IMR-90 (cell line): ENCODE results near the gene TM2D3. TPM values are rescaled to one million over a fixed set of nuclear protein-coding genes. Genes with fewer than 3 reads are reported as not detected.

Source experiments
- ATAC-seq: fragments of 200-7000 bp; cut with Tn5 transposase; 2 replicates; pipeline ENCODE4 v1.9.1; 2020; ENCODE audit warnings: low read depth, mild to moderate bottlenecking, moderate library complexity
- BruUV-seq: library from RNA; stranded (reverse); fragments of 400-500 nt; replicated peaks from 2 replicates; lab custom pipeline; 2021; lab: Mats Ljungman, UMichigan
- CTCF ChIA-PET: fragments of 300-600 bp; formaldehyde crosslinking; extraction: SDS; loops from one replicate; lab custom pipeline; 2021; ENCODE audit warnings: antibody characterized with exemption; lab: Yijun Ruan, JAX
- POLR2A ChIA-PET: fragments of 300-600 bp; sonication (Branson Sonifier 250); formaldehyde crosslinking; loops from one replicate; lab custom pipeline; 2022; ENCODE audit warnings: antibody characterized with exemption; ENCODE audit not compliant: unreplicated experiment; lab: Charles Lee
- DNase-seq: peaks from one replicate; pipeline ENCODE4 v3.0.0; 2013
- H2AFZ ChIP-seq: replicated peaks from 2 replicates; pipeline ENCODE3; 2013; ENCODE audit warnings: low read length, mild to moderate bottlenecking; ENCODE audit not compliant: poor library complexity
- H2AK5ac ChIP-seq: 2 replicates; pipeline ENCODE4 v1.6.1; 2013; ENCODE audit warnings: low read depth, low read length, inconsistent platforms
- H2AK9ac ChIP-seq: replicated peaks from 2 replicates; pipeline ENCODE3; 2013; ENCODE audit warnings: mild to moderate bottlenecking, low read depth, low read length, moderate library complexity; ENCODE audit not compliant: poor library complexity
- H2BK120ac ChIP-seq: 2 replicates; pipeline ENCODE4 v1.6.1; 2013; ENCODE audit warnings: low read depth, low read length, inconsistent platforms
- H2BK15ac ChIP-seq: 3 replicates; pipeline ENCODE4 v1.6.1; 2013; ENCODE audit warnings: low read depth, low read length, inconsistent platforms
- H2BK20ac ChIP-seq: 2 replicates; pipeline ENCODE4 v1.6.1; 2013; ENCODE audit warnings: low read depth, mild to moderate bottlenecking, inconsistent platforms, low read length, moderate library complexity
- H2BK5ac ChIP-seq: 2 replicates; pipeline ENCODE4 v1.6.1; 2013; ENCODE audit warnings: mild to moderate bottlenecking, low read depth, low read length, inconsistent platforms; ENCODE audit not compliant: poor library complexity, severe bottlenecking
- H3K14ac ChIP-seq: replicated peaks from 2 replicates; pipeline ENCODE4 v1.6.1; 2013; ENCODE audit warnings: low read depth, low read length, inconsistent platforms
- H3K18ac ChIP-seq: 2 replicates; pipeline ENCODE4 v1.6.1; 2013; ENCODE audit warnings: low read depth, low read length, control low read depth
- H3K23ac ChIP-seq: 2 replicates; pipeline ENCODE4 v1.6.1; 2013; ENCODE audit warnings: low read depth, low read length, inconsistent platforms
- H3K27ac ChIP-seq: 2 replicates; pipeline ENCODE4 v1.5.1; 2013; ENCODE audit warnings: mild to moderate bottlenecking, control low read depth, low read length; ENCODE audit not compliant: insufficient read depth
- H3K27me3 ChIP-seq: 2 replicates; pipeline ENCODE4 v1.6.1; 2013; ENCODE audit warnings: low read length; ENCODE audit not compliant: control insufficient read depth, insufficient read depth
- H3K36me3 ChIP-seq: 2 replicates; pipeline ENCODE4 v1.6.1; 2013; ENCODE audit warnings: low read length, mixed read lengths; ENCODE audit not compliant: control insufficient read depth, insufficient read depth
- H3K4ac ChIP-seq: 2 replicates; pipeline ENCODE4 v1.6.1; 2013; ENCODE audit warnings: low read depth, low read length, inconsistent platforms
- H3K4me1 ChIP-seq: 2 replicates; pipeline ENCODE4 v1.6.1; 2013; ENCODE audit warnings: low read length, mixed read lengths; ENCODE audit not compliant: control insufficient read depth, insufficient read depth
- H3K4me2 ChIP-seq: 2 replicates; pipeline ENCODE4 v1.6.1; 2013; ENCODE audit warnings: low read depth, mild to moderate bottlenecking, control low read depth, low read length, moderate library complexity
- H3K4me3 ChIP-seq: 2 replicates; pipeline ENCODE4 v1.5.1; 2013; ENCODE audit warnings: low read depth, mild to moderate bottlenecking, control low read depth, low read length, moderate library complexity; ENCODE audit not compliant: insufficient read depth
- H3K56ac ChIP-seq: 2 replicates; pipeline ENCODE4 v1.6.1; 2013; ENCODE audit warnings: low read length, inconsistent platforms; ENCODE audit not compliant: insufficient read depth; ENCODE audit errors: extremely low read depth
- H3K79me1 ChIP-seq, 2 experiments: 2 replicates each; pipeline ENCODE4 v1.6.1; 2013; ENCODE audit warnings: low read length in 2 of 2, inconsistent platforms in 1 of 2, low read depth in 1 of 2
- H3K9ac ChIP-seq: 2 replicates; pipeline ENCODE4 v1.6.1; 2013; ENCODE audit warnings: low read depth, low read length, control low read depth
- H3K9me1 ChIP-seq: 2 replicates; pipeline ENCODE4 v1.6.1; 2013; ENCODE audit warnings: low read length, inconsistent platforms; ENCODE audit not compliant: insufficient read depth
- H3K9me3 ChIP-seq: 2 replicates; pipeline ENCODE4 v1.6.1; 2013; ENCODE audit warnings: low read length; ENCODE audit not compliant: control insufficient read depth, insufficient read depth
- H4K20me1 ChIP-seq: 2 replicates; pipeline ENCODE4 v1.6.1; 2013; ENCODE audit warnings: low read length, inconsistent platforms; ENCODE audit not compliant: insufficient read depth
- H4K5ac ChIP-seq: 2 replicates; pipeline ENCODE4 v1.6.1; 2013; ENCODE audit warnings: mild to moderate bottlenecking, low read depth, low read length, control low read depth
- H4K8ac ChIP-seq, 2 experiments: 2 replicates each; pipeline ENCODE4 v1.6.1; 2013; ENCODE audit warnings: low read depth in 2 of 2, low read length in 2 of 2, control low read depth in 1 of 2, inconsistent platforms in 1 of 2
- H4K91ac ChIP-seq: 2 replicates; pipeline ENCODE4 v1.6.1; 2013; ENCODE audit warnings: low read depth, low read length, inconsistent platforms; ENCODE audit not compliant: insufficient read depth
- BHLHE40 ChIP-seq: fragments of 150-350 bp; IDR thresholded peaks from 2 replicates; pipeline ENCODE4 v1.6.1; 2016; ENCODE audit warnings: mild to moderate bottlenecking, low read depth, low read length
- CEBPB ChIP-seq: IDR thresholded peaks from 2 replicates; pipeline ENCODE4 v1.6.1; 2012; ENCODE audit warnings: low read depth, low read length, improper control_type of control experiment
- CHD1 ChIP-seq: IDR thresholded peaks from 2 replicates; pipeline ENCODE4 v1.6.1; 2012; ENCODE audit warnings: low read depth, low read length, improper control_type of control experiment
- CTCF ChIP-seq: conservative IDR thresholded peaks from 2 replicates; pipeline ENCODE4 v1.5.1; 2012; ENCODE audit warnings: mild to moderate bottlenecking, low read depth, low read length, improper control_type of control experiment
- ELK1 ChIP-seq: fragments of 150-350 bp; IDR thresholded peaks from 2 replicates; pipeline ENCODE4 v1.6.1; 2016; ENCODE audit warnings: low read depth, mild to moderate bottlenecking, low read length, moderate library complexity, borderline replicate concordance
- FOS ChIP-seq: fragments of 150-350 bp; IDR thresholded peaks from 2 replicates; pipeline ENCODE4 v1.6.1; 2016; ENCODE audit warnings: low read depth, low read length
- MAFK ChIP-seq: IDR thresholded peaks from 2 replicates; pipeline ENCODE4 v1.6.1; 2012; ENCODE audit warnings: low read depth, low read length, improper control_type of control experiment
- MXI1 ChIP-seq: IDR thresholded peaks from 2 replicates; pipeline ENCODE4 v1.6.1; 2012; ENCODE audit warnings: low read depth, mild to moderate bottlenecking, low read length, moderate library complexity, borderline replicate concordance
- NFE2L2 ChIP-seq: fragments of 150-350 bp; IDR thresholded peaks from 2 replicates; pipeline ENCODE4 v1.6.1; 2016; ENCODE audit warnings: low read depth, mild to moderate bottlenecking, low read length
- POLR2A ChIP-seq: IDR thresholded peaks from 2 replicates; pipeline ENCODE4 v1.6.1; 2012; ENCODE audit warnings: mild to moderate bottlenecking, low read depth, low read length
- RAD21 ChIP-seq: IDR thresholded peaks from 2 replicates; pipeline ENCODE4 v1.6.1; 2012; ENCODE audit warnings: low read length, improper control_type of control experiment
- RCOR1 ChIP-seq: IDR thresholded peaks from 2 replicates; pipeline ENCODE4 v1.6.1; 2012; ENCODE audit warnings: mild to moderate bottlenecking, low read length, improper control_type of control experiment; ENCODE audit not compliant: insufficient replicate concordance
- RFX5 ChIP-seq: IDR thresholded peaks from 2 replicates; pipeline ENCODE4 v1.8.0; 2012; ENCODE audit warnings: low read depth, mild to moderate bottlenecking, low read length, moderate library complexity
- SMC3 ChIP-seq: fragments of 150-350 bp; IDR thresholded peaks from 2 replicates; pipeline ENCODE4 v1.6.1; 2016; ENCODE audit warnings: low read depth, mild to moderate bottlenecking, antibody characterized with exemption, low read length, moderate library complexity
- USF2 ChIP-seq: fragments of 150-350 bp; IDR thresholded peaks from 2 replicates; pipeline ENCODE4 v1.6.1; 2017; ENCODE audit warnings: mild to moderate bottlenecking, antibody characterized with exemption, low read length, low read depth
- WGBS, 2 experiments: methylation state at CpG; one replicate each; pipeline versions ENCODE4 v1.1.5 to v1.1.7; 2013; ENCODE audit warnings: missing lambda C conversion rate in 2 of 2; ENCODE audit not compliant: insufficient read length in 1 of 2; ENCODE audit errors: extremely low coverage in 2 of 2; 5-methylcytosine and 5-hydroxymethylcytosine counted together
- dilution Hi-C: fragments of 300-500 bp; cut with HindIII; formaldehyde crosslinking; loops from one replicate; pipeline ENCODE4 v1.14.3; 2018; ENCODE audit warnings: low sequenced_read_pairs; ENCODE audit not compliant: unreplicated experiment
- in situ Hi-C: fragments of 300-500 bp; cut with MboI; formaldehyde crosslinking; loops from 3 replicates; pipeline ENCODE4 v1.14.3; 2019; ENCODE audit warnings: low sequenced_read_pairs, inconsistent platforms, mixed read lengths
- intact Hi-C: fragments of 100-400 bp; cut with micrococcal nuclease; formaldehyde crosslinking; loops from 2 replicates; pipeline ENCODE4 v1.10.0; 2022
- polyA plus RNA-seq, 3 experiments: library from polyadenylated mRNA; depleted of rRNA; stranded (reverse); fragments of >200 nt; gene quantifications; 2 replicates each; pipeline ENCODE4 v1.2.3, GENCODE V29; 2012; ENCODE audit warnings: low replicate concordance in 1 of 3
- total RNA-seq: library from RNA; depleted of rRNA; stranded (reverse); fragments of >200 nt; gene quantifications from 2 replicates; pipeline ENCODE4 v1.2.3, GENCODE V29; 2012

TM2D3 gene
- total and polyA plus RNA-seq, 2 of the 4 experiments (the other 2 are of a cell fraction): 27.4 to 34.5 TPM

GRCh38 chr15:101651554-101652097, 555 bp downstream of the TM2D3 start:
- dilution Hi-C loops (no loop called here), in situ Hi-C loops (no loop called here), intact Hi-C loops (loop anchor here (5.0 kb wide), 1 partner anchor 71 kb away; the partner anchor contains the start of gene TARS3)
- Histone ChIP-seq H3K36me3 (peaks cover 12% of the 10 kb centered on the region), H3K4me1 (peaks cover 6% of the 10 kb centered on the region), H2AK5ac (peak overlapping the region; percentile 85; the same call in 1 of the 2 replicates), H4K91ac (peak overlapping the region; percentile 72), H3K27ac (peak overlapping the region; percentile 81), H3K4ac (peak overlapping the region; percentile 95), H4K20me1 (peaks cover 7% of the 10 kb centered on the region; the same call in 1 of the 2 replicates), H3K23ac (peak overlapping the region; percentile 98), H4K5ac (peak overlapping the region; percentile 92), H2AFZ (peak overlapping the region; percentile 99), H3K4me3 (peak overlapping the region; percentile 100), H3K9me3 (no peaks in the 10 kb centered on the region), H3K18ac (peak overlapping the region; percentile 73), H3K56ac (peak overlapping the region; percentile 91), H3K4me2 (peak overlapping the region; percentile 97), H2BK120ac (0 out of 2 replicates have a peak overlapping the region, but pooled peaks have one; percentile 38), H2AK9ac (peak overlapping the region; percentile 98), H3K14ac (peak overlapping the region; percentile 96), H2BK20ac (no peak overlapping the region), H3K79me1 (peaks cover 18 to 37% of the 10 kb centered on the region in 2 experiments), H2BK15ac (peak overlapping the region; percentile 62; the same call in 1 of the 3 replicates), H3K9me1 (0 out of 2 replicates have a peak, but pooled peaks cover 3% of the 10 kb centered on the region), H4K8ac (peak overlapping the region; percentile 22 to 86; a peak in 3 of 4 replicates), H3K27me3 (no peaks in the 10 kb centered on the region), H3K9ac (peak overlapping the region; percentile 97), H2BK5ac (peak overlapping the region; percentile 80)
- BruUV-seq: no TSS peak
- CTCF ChIA-PET: interaction anchor here (0.6 kb wide), 1 partner anchor 10 kb away, joined by 3 read pairs; no protein-coding TSS in a partner anchor
- DNase-seq (no peak), ATAC-seq (peak; percentile 66)
- POLR2A ChIA-PET: no interaction called here
- WGBS, 2 experiments: 1% methylated on average over 28 of the region's 32 CpGs; no CpG with 5 or more reads in 1 of the 2 experiments
- TF ChIP-seq MXI1: no peak
- TF ChIP-seq CTCF: no peak
- no peak for TF ChIP-seq RAD21
- no peak for TF ChIP-seq ELK1
- TF ChIP-seq USF2: no peak
- TF ChIP-seq NFE2L2: no peak
- no peak for TF ChIP-seq RCOR1
- no peak for TF ChIP-seq SMC3
- TF ChIP-seq CHD1: no peak
- TF ChIP-seq BHLHE40: no peak
- no peak for TF ChIP-seq CEBPB
- no peak for TF ChIP-seq FOS
- no peak for TF ChIP-seq POLR2A
- no peak for TF ChIP-seq MAFK
- TF ChIP-seq RFX5: no peak
